ENCODE data around the gene ELL. TPM values are rescaled to one million over a fixed set of nuclear protein-coding genes. Genes with fewer than 3 reads are reported as not detected.

ELL gene
- total and polyA plus RNA-seq, 2 experiments from 2014 or later = 11.3 to 20.1 TPM

DNA sequence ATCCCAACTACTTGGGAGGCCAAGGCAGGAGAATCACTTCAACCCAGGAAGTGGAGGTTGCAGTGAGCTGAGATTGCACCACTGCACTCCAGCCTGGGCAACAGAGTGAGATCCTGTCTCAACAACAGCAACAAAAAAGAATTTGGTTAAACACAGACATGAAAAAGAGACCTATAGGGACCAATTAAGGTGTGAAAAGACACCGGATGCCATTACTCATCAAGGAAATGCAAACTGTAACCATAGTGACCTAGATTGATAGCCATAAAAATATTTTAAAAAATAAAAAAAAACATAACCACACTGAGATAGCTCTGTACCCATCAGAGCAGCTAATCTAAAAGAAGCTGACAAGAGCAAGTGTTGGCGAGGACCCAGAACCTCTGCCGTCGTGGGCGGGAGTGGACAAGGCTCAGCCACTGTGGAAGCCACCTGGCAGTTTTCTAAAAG, 46.8 kb downstream of the ELL start:
- Histone ChIP-seq H3K27ac (ENCODE audit: low read depth) (no peak overlapping the region), H4K20me1 (replicated peaks; ENCODE audit: insufficient read depth) (peaks cover 1% of the 10 kb centered on the region; the same call in 1 of the 2 replicates), H3K9me2 (ENCODE audit: insufficient read depth) (no peaks in the 10 kb centered on the region), H3K4me2 (no peak overlapping the region), H3F3A (replicated peaks; ENCODE audit: low read depth) (peaks cover 10% of the 10 kb centered on the region), H3K36me3 (ENCODE audit: insufficient read depth) (no peaks in the 10 kb centered on the region), H3K4me3 (no peak overlapping the region), H3K4me1 (ENCODE audit: insufficient read depth) (peaks cover 1% of the 10 kb centered on the region), H2AFZ (no peak overlapping the region), H3K79me2 (replicated peaks; ENCODE audit: insufficient read depth) (peaks cover 20% of the 10 kb centered on the region), H3K27me3 (ENCODE audit: insufficient read depth) (no peaks in the 10 kb centered on the region)
- peaks cover 30% of the 10 kb centered on the region for H3K4me1 Mint-ChIP-seq
- H3K4me3 Mint-ChIP-seq = no peak overlapping the region; the same call in 2 of the 3 replicates
- peaks cover 30% of the 10 kb centered on the region for H3K27me3 Mint-ChIP-seq (ENCODE audit: insufficient read depth, low read depth, poor library complexity)
- TF ChIP-seq ZNF331 (CRISPR knock-in tag; IDR thresholded peaks at IDR 0.05; ENCODE audit: low read depth) = no peak
- TF ChIP-seq, protein P1, sequence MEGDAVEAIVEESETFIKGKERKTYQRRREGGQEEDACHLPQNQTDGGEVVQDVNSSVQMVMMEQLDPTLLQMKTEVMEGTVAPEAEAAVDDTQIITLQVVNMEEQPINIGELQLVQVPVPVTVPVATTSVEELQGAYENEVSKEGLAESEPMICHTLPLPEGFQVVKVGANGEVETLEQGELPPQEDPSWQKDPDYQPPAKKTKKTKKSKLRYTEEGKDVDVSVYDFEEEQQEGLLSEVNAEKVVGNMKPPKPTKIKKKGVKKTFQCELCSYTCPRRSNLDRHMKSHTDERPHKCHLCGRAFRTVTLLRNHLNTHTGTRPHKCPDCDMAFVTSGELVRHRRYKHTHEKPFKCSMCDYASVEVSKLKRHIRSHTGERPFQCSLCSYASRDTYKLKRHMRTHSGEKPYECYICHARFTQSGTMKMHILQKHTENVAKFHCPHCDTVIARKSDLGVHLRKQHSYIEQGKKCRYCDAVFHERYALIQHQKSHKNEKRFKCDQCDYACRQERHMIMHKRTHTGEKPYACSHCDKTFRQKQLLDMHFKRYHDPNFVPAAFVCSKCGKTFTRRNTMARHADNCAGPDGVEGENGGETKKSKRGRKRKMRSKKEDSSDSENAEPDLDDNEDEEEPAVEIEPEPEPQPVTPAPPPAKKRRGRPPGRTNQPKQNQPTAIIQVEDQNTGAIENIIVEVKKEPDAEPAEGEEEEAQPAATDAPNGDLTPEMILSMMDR (conservative IDR thresholded peaks at IDR 0.05; ENCODE audit: low read depth in 2 of 2) = no peak
- TF ChIP-seq ZNF114 (CRISPR knock-in tag; IDR thresholded peaks at IDR 0.05) = no peak
- TF ChIP-seq, protein P2, sequence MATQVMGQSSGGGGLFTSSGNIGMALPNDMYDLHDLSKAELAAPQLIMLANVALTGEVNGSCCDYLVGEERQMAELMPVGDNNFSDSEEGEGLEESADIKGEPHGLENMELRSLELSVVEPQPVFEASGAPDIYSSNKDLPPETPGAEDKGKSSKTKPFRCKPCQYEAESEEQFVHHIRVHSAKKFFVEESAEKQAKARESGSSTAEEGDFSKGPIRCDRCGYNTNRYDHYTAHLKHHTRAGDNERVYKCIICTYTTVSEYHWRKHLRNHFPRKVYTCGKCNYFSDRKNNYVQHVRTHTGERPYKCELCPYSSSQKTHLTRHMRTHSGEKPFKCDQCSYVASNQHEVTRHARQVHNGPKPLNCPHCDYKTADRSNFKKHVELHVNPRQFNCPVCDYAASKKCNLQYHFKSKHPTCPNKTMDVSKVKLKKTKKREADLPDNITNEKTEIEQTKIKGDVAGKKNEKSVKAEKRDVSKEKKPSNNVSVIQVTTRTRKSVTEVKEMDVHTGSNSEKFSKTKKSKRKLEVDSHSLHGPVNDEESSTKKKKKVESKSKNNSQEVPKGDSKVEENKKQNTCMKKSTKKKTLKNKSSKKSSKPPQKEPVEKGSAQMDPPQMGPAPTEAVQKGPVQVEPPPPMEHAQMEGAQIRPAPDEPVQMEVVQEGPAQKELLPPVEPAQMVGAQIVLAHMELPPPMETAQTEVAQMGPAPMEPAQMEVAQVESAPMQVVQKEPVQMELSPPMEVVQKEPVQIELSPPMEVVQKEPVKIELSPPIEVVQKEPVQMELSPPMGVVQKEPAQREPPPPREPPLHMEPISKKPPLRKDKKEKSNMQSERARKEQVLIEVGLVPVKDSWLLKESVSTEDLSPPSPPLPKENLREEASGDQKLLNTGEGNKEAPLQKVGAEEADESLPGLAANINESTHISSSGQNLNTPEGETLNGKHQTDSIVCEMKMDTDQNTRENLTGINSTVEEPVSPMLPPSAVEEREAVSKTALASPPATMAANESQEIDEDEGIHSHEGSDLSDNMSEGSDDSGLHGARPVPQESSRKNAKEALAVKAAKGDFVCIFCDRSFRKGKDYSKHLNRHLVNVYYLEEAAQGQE (IDR thresholded peaks at IDR 0.05; ENCODE audit: unreplicated experiment) = no peak
- TF ChIP-seq CREB1 (CRISPR knock-in tag; IDR thresholded peaks at IDR 0.05; ENCODE audit: low read depth) = no peak
- TF ChIP-seq EZH2 (IDR thresholded peaks at IDR 0.05; ENCODE audit: low read depth, unreplicated experiment) = no peak
- TF ChIP-seq, protein P3, sequence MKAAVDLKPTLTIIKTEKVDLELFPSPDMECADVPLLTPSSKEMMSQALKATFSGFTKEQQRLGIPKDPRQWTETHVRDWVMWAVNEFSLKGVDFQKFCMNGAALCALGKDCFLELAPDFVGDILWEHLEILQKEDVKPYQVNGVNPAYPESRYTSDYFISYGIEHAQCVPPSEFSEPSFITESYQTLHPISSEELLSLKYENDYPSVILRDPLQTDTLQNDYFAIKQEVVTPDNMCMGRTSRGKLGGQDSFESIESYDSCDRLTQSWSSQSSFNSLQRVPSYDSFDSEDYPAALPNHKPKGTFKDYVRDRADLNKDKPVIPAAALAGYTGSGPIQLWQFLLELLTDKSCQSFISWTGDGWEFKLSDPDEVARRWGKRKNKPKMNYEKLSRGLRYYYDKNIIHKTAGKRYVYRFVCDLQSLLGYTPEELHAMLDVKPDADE (IDR thresholded peaks at IDR 0.05) = no peak
- TF ChIP-seq EZH2phosphoT487 (IDR thresholded peaks at IDR 0.05; ENCODE audit: unreplicated experiment) = no peak
- TF ChIP-seq, protein P4, sequence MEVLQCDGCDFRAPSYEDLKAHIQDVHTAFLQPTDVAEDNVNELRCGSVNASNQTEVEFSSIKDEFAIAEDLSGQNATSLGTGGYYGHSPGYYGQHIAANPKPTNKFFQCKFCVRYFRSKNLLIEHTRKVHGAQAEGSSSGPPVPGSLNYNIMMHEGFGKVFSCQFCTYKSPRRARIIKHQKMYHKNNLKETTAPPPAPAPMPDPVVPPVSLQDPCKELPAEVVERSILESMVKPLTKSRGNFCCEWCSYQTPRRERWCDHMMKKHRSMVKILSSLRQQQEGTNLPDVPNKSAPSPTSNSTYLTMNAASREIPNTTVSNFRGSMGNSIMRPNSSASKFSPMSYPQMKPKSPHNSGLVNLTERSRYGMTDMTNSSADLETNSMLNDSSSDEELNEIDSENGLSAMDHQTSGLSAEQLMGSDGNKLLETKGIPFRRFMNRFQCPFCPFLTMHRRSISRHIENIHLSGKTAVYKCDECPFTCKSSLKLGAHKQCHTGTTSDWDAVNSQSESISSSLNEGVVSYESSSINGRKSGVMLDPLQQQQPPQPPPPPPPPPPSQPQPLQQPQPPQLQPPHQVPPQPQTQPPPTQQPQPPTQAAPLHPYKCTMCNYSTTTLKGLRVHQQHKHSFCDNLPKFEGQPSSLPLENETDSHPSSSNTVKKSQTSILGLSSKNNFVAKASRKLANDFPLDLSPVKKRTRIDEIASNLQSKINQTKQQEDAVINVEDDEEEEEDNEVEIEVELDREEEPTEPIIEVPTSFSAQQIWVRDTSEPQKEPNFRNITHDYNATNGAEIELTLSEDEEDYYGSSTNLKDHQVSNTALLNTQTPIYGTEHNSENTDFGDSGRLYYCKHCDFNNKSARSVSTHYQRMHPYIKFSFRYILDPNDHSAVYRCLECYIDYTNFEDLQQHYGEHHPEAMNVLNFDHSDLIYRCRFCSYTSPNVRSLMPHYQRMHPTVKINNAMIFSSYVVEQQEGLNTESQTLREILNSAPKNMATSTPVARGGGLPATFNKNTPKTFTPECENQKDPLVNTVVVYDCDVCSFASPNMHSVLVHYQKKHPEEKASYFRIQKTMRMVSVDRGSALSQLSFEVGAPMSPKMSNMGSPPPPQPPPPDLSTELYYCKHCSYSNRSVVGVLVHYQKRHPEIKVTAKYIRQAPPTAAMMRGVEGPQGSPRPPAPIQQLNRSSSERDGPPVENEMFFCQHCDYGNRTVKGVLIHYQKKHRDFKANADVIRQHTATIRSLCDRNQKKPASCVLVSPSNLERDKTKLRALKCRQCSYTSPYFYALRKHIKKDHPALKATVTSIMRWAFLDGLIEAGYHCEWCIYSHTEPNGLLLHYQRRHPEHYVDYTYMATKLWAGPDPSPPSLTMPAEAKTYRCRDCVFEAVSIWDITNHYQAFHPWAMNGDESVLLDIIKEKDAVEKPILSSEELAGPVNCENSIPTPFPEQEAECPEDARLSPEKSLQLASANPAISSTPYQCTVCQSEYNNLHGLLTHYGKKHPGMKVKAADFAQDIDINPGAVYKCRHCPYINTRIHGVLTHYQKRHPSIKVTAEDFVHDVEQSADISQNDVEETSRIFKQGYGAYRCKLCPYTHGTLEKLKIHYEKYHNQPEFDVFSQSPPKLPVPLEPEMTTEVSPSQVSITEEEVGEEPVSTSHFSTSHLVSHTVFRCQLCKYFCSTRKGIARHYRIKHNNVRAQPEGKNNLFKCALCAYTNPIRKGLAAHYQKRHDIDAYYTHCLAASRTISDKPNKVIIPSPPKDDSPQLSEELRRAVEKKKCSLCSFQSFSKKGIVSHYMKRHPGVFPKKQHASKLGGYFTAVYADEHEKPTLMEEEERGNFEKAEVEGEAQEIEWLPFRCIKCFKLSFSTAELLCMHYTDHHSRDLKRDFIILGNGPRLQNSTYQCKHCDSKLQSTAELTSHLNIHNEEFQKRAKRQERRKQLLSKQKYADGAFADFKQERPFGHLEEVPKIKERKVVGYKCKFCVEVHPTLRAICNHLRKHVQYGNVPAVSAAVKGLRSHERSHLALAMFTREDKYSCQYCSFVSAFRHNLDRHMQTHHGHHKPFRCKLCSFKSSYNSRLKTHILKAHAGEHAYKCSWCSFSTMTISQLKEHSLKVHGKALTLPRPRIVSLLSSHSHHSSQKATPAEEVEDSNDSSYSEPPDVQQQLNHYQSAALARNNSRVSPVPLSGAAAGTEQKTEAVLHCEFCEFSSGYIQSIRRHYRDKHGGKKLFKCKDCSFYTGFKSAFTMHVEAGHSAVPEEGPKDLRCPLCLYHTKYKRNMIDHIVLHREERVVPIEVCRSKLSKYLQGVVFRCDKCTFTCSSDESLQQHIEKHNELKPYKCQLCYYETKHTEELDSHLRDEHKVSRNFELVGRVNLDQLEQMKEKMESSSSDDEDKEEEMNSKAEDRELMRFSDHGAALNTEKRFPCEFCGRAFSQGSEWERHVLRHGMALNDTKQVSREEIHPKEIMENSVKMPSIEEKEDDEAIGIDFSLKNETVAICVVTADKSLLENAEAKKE (CRISPR knock-in tag; IDR thresholded peaks at IDR 0.05) = no peak
- TF ChIP-seq NANOG (IDR thresholded peaks at IDR 0.05; ENCODE audit: borderline replicate concordance) = no peak
- TF ChIP-seq STAT1 (IDR thresholded peaks at IDR 0.05; ENCODE audit: unreplicated experiment) = no peak
- TF ChIP-seq JUNB (IDR thresholded peaks at IDR 0.05; ENCODE audit: unreplicated experiment) = no peak
- TF ChIP-seq POLR2AphosphoS5 (IDR thresholded peaks at IDR 0.05; ENCODE audit: low read depth) = no peak
- H3K36me3 Mint-ChIP-seq (ENCODE audit: low read depth) = no peaks in the 10 kb centered on the region; the same call in 2 of the 3 replicates
- DNase-seq (ENCODE audit: low spot score) (no peak), ATAC-seq (no peak)
- no peak overlapping the region for H3K27ac Mint-ChIP-seq
- H3K9me3 Mint-ChIP-seq = no peaks in the 10 kb centered on the region
